ENCODE measurements around the gene TESK1.

DNA sequence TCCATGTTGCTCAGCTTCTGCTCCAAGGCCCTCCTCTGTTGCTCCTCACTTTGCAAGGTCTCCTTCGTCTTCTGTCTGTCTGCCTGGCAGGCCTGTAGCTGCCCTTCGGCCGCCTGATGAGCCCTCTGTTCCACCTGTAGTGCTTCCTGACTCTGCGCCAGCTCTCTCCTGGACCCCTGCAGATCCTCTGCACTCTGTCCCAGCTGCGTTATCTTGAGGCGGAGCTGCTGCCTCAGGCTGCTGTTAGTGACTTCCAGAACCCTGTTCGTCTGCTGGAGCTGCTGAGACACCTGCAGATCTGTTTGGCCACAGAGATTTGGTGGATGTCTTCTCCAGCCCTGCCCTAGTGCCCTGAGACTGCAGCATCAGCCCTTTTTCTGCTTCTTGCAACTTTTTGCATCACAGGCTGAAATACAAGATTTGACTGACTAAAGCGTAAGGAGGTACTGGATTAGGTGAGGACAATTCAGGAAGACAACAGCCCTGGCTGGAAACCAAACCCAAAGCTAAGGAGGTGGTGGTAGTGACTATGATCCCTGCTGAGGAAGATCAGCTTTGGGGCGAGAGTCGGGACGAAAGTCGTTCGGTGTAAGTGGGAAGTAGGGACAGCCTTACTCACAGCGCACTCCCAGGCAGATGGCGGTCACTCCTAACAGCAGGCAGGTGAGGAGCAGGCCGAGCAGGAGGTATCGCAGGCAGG lies 11.1 kb downstream of the TESK1 start:
- TF ChIP-seq, protein P1, sequence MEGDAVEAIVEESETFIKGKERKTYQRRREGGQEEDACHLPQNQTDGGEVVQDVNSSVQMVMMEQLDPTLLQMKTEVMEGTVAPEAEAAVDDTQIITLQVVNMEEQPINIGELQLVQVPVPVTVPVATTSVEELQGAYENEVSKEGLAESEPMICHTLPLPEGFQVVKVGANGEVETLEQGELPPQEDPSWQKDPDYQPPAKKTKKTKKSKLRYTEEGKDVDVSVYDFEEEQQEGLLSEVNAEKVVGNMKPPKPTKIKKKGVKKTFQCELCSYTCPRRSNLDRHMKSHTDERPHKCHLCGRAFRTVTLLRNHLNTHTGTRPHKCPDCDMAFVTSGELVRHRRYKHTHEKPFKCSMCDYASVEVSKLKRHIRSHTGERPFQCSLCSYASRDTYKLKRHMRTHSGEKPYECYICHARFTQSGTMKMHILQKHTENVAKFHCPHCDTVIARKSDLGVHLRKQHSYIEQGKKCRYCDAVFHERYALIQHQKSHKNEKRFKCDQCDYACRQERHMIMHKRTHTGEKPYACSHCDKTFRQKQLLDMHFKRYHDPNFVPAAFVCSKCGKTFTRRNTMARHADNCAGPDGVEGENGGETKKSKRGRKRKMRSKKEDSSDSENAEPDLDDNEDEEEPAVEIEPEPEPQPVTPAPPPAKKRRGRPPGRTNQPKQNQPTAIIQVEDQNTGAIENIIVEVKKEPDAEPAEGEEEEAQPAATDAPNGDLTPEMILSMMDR (IDR thresholded peaks at IDR 0.05; ENCODE audit: low read length) = no peak
- no peak for TF ChIP-seq EZH2 (IDR thresholded peaks at IDR 0.05; ENCODE audit: borderline replicate concordance, low read length)
